KMS-11 (cell line): ENCODE data around the gene PHACTR3.

Experiments
- H2AFZ ChIP-seq: fragments of 200-600 bp; sonication (generic); 2 replicates; pipeline ENCODE4 v1.6.1; 2016; ENCODE audit warnings: antibody characterized with exemption, mixed run types, low read depth
- H3K27ac ChIP-seq: fragments of 200-600 bp; sonication (generic); 2 replicates; pipeline ENCODE4 v1.6.1; 2016; ENCODE audit warnings: mild to moderate bottlenecking, mixed run types
- H3K27me3 ChIP-seq: fragments of 200-600 bp; sonication (generic); 2 replicates; pipeline ENCODE4 v1.6.1; 2017; ENCODE audit warnings: mild to moderate bottlenecking, low read depth, mixed run types, moderate library complexity; ENCODE audit not compliant: insufficient read depth
- H3K36me3 ChIP-seq: fragments of 200-600 bp; sonication (generic); 2 replicates; pipeline ENCODE4 v1.6.1; 2017; ENCODE audit warnings: mild to moderate bottlenecking, mixed run types; ENCODE audit not compliant: insufficient read depth
- H3K4me1 ChIP-seq: fragments of 200-600 bp; sonication (generic); 2 replicates; pipeline ENCODE4 v1.6.1; 2016; ENCODE audit warnings: mild to moderate bottlenecking, low read depth, mixed run types; ENCODE audit not compliant: poor library complexity, severe bottlenecking
- H3K4me2 ChIP-seq: fragments of 200-600 bp; sonication (generic); 2 replicates; pipeline ENCODE4 v1.7.0; 2016; ENCODE audit warnings: mild to moderate bottlenecking, mixed run types
- H3K4me3 ChIP-seq: fragments of 200-600 bp; sonication (generic); IDR thresholded peaks from 2 replicates; pipeline ENCODE4 v1.6.1; 2017; ENCODE audit warnings: low read depth, low read length, mixed read lengths; ENCODE audit not compliant: insufficient read depth
- H3K79me2 ChIP-seq: fragments of 200-600 bp; sonication (generic); 2 replicates; pipeline ENCODE4 v1.6.1; 2016; ENCODE audit warnings: low read depth, mixed run types; ENCODE audit not compliant: insufficient read depth
- H3K9ac ChIP-seq: fragments of 200-600 bp; sonication (generic); 2 replicates; pipeline ENCODE4 v1.6.1; 2016; ENCODE audit warnings: mild to moderate bottlenecking, mixed run types
- H4K20me1 ChIP-seq: fragments of 200-600 bp; sonication (generic); 2 replicates; pipeline ENCODE4 v1.6.1; 2016; ENCODE audit warnings: mild to moderate bottlenecking, mixed run types; ENCODE audit not compliant: insufficient read depth
- CTCF ChIP-seq: fragments of 200-600 bp; sonication (generic); conservative IDR thresholded peaks from 2 replicates; pipeline ENCODE4 v1.6.1; 2017; ENCODE audit warnings: low read depth, mild to moderate bottlenecking, antibody characterized with exemption, low read length, moderate library complexity, mixed read lengths

Gene PHACTR3

DNA sequence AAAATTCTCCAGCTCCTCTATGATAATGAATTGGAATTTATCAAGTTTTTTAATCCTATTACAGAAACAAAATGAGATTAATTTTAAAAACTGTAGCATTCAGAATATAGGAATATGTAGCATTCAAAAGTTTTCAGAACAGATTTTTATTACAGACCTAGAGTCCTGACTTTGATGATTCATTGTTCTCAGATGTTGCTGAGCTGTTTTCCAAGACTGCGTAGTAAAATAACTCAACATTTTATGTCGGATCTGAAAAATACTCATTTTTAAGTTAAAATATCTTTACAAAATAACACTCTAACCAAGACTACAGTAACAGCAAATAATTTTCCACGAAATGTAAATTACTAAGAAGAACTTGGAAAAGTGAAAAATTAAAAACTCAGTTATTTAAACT is 262.0 kb downstream of the PHACTR3 start:
- Histone ChIP-seq H3K27ac (no peak overlapping the region), H3K4me3 (no peak overlapping the region), H3K36me3 (no peaks in the 10 kb centered on the region)

GRCh38 chr20:59871096-59871495 is 266.8 kb downstream of the PHACTR3 start:
- no peak overlapping the region for H3K9ac ChIP-seq
- no peak overlapping the region for H3K4me3 ChIP-seq
- TF ChIP-seq CTCF: no peak
- no peaks in the 10 kb centered on the region for H4K20me1 ChIP-seq
- no peak overlapping the region for H3K27ac ChIP-seq
- H3K36me3 ChIP-seq: no peaks in the 10 kb centered on the region
- H3K27me3 ChIP-seq: no peaks in the 10 kb centered on the region
- H3K4me1 ChIP-seq: peaks cover 10% of the 10 kb centered on the region
- H3K4me2 ChIP-seq: no peak overlapping the region
- no peak overlapping the region for H2AFZ ChIP-seq
- H3K79me2 ChIP-seq: no peaks in the 10 kb centered on the region

More for the DNA sequence above, 262.0 kb downstream of the PHACTR3 start:
- Histone ChIP-seq H3K4me1 (no peaks in the 10 kb centered on the region), H3K4me2 (no peak overlapping the region), H3K9ac (no peak overlapping the region), H3K27me3 (no peaks in the 10 kb centered on the region), H3K79me2 (no peaks in the 10 kb centered on the region), H4K20me1 (no peaks in the 10 kb centered on the region), H2AFZ (no peak overlapping the region)
- TF ChIP-seq CTCF: no peak

GRCh38 chr20:59873409-59873808 is 269.1 kb downstream of the PHACTR3 start:
- H3K27me3 ChIP-seq: no peaks in the 10 kb centered on the region
- H3K9ac ChIP-seq: no peak overlapping the region
- H3K4me3 ChIP-seq: no peak overlapping the region
- H3K79me2 ChIP-seq: no peaks in the 10 kb centered on the region
- H3K4me1 ChIP-seq: peaks cover 10% of the 10 kb centered on the region
- no peaks in the 10 kb centered on the region for H4K20me1 ChIP-seq
- H3K4me2 ChIP-seq: no peak overlapping the region
- TF ChIP-seq CTCF: no peak
- H3K27ac ChIP-seq: no peak overlapping the region
- no peaks in the 10 kb centered on the region for H3K36me3 ChIP-seq
- H2AFZ ChIP-seq: no peak overlapping the region

- Histone ChIP-seq H2AFZ (no peak overlapping the region), H3K9ac (no peak overlapping the region), H3K4me2 (no peak overlapping the region), H3K27me3 (no peaks in the 10 kb centered on the region), H3K36me3 (no peaks in the 10 kb centered on the region), H4K20me1 (no peaks in the 10 kb centered on the region), H3K79me2 (no peaks in the 10 kb centered on the region), H3K4me3 (no peak overlapping the region), H3K27ac (no peak overlapping the region), H3K4me1 (peaks cover 9% of the 10 kb centered on the region)
- TF ChIP-seq CTCF: no peak
Observed at GRCh38 chr20:59880198-59880597, 275.9 kb downstream of the PHACTR3 start.
